NCI-H748 (cell line): ENCODE measurements around the gene PCDHA11.
"Not testable (repeated sequence)": the region's sequence is repeated elsewhere in the genome, so short reads cannot be mapped to it uniquely, and the experiment has no call there.

Experiments
- DNase-seq: peaks from one replicate; lab custom pipeline; 2025; ENCODE audit not compliant: unreplicated experiment; lab: John Stamatoyannopoulos, UW

Gene PCDHA11, protein sequence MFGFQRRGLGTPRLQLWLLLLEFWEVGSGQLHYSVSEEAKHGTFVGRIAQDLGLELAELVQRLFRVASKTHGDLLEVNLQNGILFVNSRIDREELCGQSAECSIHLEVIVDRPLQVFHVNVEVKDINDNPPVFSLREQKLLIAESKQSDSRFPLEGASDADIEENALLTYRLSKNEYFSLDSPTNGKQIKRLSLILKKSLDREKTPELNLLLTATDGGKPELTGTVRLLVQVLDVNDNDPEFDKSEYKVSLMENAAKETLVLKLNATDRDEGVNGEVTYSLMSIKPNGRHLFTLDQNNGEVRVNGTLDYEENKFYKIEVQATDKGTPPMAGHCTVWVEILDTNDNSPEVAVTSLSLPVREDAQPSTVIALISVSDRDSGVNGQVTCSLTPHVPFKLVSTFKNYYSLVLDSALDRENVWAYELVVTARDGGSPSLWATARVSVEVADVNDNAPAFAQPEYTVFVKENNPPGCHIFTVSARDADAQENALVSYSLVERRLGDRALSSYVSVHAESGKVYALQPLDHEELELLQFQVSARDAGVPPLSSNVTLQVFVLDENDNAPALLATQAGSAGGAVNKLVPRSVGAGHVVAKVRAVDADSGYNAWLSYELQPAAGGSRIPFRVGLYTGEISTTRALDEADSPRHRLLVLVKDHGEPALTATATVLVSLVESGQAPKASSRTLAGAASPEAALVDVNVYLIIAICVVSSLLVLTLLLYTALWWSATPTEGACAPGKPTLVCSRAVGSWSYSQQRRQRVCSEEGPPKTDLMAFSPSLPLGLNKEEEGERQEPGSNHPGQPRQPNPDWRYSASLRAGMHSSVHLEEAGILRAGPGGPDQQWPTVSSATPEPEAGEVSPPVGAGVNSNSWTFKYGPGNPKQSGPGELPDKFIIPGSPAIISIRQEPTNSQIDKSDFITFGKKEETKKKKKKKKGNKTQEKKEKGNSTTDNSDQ

DNA sequence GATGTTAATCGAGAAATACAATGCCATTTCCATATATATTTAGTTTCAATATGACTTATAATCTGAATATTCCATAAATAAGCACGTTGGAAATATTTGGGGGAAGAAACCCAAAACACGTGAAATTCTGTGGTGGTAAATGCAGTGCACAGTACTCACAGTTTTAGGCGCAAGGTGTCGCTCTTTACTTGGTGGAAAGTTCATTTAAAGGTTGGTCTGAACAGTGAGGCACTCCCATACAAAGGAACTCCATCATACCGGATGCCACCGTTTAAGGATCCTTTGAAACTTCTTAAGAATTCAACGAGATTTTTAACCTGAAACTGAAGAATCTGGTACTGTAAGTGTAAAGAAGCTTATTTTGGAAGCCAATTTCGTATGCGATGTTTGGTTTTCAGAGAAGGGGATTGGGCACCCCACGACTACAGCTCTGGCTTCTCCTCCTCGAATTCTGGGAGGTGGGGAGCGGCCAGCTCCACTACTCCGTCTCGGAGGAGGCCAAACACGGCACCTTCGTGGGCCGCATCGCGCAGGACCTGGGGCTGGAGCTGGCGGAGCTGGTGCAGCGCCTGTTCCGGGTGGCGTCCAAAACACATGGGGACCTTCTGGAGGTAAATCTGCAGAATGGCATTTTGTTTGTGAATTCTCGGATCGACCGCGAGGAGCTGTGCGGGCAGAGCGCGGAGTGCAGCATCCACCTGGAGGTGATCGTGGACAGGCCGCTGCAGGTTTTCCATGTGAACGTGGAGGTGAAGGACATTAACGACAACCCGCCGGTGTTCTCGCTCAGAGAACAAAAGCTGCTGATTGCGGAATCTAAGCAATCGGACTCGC is at the start of gene PCDHA11:
PCDHA11 (plus strand) TSS at position 237 of the 834 bp plus-strand sequence; CDS start at position 384, 147 bp downstream.
- DNase-seq = peak; percentile 92

DNA sequence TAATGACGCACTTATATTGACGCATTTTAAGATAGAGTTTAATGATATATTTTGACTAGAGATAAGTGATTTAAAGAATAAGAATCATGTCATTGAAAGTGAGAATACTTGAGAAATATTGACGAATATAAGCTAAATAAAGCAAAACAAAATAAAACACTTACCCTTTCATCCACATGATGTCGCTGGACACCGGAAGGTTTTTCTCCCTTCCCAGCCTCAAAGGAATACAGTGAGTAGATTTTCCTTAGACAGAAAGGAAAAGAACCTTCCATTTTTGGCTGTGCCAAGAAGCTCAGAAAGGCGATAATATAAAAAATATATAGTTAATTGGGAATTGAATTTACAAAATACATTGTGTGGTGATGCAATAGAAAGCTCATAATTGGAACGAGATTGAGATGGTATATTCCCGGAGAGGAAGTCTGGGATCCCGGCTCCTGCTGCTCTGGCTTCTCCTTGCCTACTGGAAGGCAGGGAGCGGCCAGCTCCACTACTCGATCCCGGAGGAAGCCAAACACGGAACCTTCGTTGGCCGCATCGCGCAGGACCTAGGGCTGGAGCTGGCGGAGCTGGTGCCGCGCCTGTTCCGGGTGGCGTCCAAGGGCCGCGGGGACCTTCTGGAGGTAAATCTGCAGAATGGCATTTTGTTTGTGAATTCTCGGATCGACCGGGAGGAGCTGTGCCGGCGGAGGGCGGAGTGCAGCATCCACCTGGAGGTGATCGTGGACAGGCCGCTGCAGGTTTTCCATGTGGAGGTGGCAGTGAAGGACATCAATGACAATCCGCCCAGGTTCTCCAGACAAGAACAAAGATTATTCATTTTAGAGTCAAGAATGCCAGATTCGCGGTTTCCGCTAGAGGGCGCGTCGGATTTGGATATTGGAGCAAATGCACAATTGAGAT is 47.1 kb upstream of the PCDHA11 start, which contains the start of gene PCDHA5:
PCDHA5 (plus strand) TSS at position 239 of the 906 bp plus-strand sequence.
- no peak for DNase-seq

DNA sequence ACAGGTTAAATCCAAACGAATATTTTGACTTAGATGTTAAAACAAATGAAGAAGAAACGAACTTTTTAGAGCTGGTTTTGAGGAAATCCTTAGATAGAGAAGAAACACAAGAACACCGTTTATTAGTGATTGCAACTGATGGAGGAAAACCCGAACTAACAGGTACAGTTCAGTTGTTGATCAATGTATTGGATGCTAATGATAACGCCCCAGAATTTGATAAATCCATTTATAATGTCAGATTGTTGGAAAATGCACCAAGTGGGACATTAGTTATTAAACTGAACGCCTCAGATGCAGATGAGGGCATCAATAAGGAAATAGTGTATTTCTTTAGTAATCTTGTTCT is 46.5 kb upstream of the PCDHA11 start:
- DNase-seq = no peak

DNA sequence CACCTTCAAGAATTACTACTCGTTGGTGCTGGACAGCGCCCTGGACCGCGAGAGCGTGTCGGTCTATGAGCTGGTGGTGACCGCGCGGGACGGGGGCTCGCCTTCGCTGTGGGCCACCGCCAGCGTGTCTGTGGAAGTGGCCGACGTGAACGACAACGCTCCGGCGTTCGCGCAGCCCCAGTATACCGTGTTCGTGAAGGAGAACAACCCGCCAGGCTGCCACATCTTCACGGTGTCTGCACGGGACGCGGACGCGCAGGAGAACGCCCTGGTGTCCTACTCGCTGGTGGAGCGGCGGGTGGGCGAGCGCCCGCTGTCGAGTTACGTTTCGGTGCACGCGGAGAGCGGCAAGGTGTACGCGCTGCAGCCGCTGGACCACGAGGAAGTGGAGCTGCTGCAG is 45.8 kb upstream of the PCDHA11 start:
- DNase-seq = not testable (repeated sequence)

DNA sequence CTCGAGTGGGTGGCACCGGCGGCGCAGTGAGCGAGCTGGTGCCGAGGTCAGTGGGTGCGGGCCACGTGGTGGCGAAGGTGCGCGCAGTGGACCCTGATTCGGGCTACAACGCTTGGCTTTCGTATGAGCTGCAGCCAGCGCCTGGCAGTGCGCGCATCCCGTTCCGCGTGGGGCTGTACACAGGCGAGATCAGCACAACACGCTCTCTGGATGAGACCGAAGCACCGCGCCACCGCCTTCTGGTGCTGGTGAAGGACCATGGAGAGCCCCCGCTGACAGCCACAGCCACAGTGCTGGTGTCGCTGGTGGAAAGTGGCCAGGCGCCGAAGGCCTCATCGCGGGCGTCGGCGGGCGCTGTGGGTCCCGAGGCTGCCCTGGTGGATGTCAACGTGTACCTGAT is 45.3 kb upstream of the PCDHA11 start:
- DNase-seq = no peak

DNA sequence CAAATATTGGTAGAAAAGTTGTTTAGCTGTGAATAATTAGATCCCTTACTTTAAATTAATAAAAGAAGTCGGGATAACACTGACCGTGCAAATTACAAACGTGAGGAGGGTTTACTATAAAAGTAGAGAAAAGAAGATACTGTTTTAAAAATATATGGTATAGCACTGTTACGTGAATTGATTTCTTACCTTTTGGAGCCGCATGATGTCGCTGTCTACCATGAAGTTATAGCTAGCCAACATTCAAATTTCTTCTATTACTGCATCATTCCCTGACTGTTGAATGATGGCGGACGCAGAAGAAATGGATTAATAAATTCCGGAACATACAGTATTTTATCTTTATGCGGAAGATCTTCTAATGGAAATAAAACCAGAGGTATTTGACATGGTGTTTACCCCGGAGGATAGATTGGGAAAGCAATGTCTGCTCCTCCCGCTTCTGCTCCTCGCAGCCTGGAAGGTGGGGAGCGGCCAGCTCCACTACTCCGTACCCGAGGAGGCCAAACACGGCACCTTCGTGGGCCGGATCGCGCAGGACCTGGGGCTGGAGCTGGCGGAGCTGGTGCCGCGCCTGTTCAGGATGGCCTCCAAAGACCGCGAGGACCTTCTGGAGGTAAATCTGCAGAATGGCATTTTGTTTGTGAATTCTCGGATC is 40.9 kb upstream of the PCDHA11 start, which contains the start of gene PCDHA6:
PCDHA6 (plus strand) TSS at position 257 of the 658 bp plus-strand sequence; CDS start at position 389, 132 bp downstream.
- no peak for DNase-seq

GRCh38 chr5:140828362-140828737 is 40.4 kb upstream of the PCDHA11 start:
- DNase-seq = no peak

- DNase-seq = not testable (repeated sequence)
Measured at GRCh38 chr5:140829511-140830501, 39.0 kb upstream of the PCDHA11 start.

DNA sequence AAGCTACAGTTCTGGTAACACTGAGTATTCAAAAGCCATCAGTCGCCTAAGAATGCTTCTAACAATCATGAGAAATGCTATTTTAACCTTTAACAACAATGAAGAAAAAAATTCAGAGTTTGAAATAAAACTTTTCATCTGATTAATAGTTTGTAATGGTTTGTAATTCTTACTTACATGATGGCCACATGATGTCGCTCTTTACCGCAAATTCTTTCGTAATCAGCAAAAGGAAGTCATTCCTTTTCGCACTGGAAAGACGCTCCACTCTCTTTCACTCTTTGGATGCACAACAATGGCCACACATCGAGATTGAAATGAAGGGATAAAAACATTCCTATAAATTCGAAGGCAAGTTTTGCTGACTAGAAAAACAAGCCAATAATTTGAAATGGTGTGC is 34.8 kb upstream of the PCDHA11 start, which contains the start of gene PCDHA7:
PCDHA7 (plus strand) TSS at position 277 of the 400 bp plus-strand sequence; CDS start at position 392, 115 bp downstream.
- no peak for DNase-seq

GRCh38 chr5:140834439-140835008 is 34.2 kb upstream of the PCDHA11 start:
- not testable (repeated sequence) for DNase-seq

GRCh38 chr5:140835622-140836510 is 32.9 kb upstream of the PCDHA11 start:
- DNase-seq = no peak

- DNase-seq = peak; percentile 88
Measured at GRCh38 chr5:140840978-140841962, 27.5 kb upstream of the PCDHA11 start, which contains the start of gene PCDHA8. TSS of gene PCDHA8 (plus strand) at chr5:140841187. CDS start at chr5:140841322, 135 bp downstream.

DNA sequence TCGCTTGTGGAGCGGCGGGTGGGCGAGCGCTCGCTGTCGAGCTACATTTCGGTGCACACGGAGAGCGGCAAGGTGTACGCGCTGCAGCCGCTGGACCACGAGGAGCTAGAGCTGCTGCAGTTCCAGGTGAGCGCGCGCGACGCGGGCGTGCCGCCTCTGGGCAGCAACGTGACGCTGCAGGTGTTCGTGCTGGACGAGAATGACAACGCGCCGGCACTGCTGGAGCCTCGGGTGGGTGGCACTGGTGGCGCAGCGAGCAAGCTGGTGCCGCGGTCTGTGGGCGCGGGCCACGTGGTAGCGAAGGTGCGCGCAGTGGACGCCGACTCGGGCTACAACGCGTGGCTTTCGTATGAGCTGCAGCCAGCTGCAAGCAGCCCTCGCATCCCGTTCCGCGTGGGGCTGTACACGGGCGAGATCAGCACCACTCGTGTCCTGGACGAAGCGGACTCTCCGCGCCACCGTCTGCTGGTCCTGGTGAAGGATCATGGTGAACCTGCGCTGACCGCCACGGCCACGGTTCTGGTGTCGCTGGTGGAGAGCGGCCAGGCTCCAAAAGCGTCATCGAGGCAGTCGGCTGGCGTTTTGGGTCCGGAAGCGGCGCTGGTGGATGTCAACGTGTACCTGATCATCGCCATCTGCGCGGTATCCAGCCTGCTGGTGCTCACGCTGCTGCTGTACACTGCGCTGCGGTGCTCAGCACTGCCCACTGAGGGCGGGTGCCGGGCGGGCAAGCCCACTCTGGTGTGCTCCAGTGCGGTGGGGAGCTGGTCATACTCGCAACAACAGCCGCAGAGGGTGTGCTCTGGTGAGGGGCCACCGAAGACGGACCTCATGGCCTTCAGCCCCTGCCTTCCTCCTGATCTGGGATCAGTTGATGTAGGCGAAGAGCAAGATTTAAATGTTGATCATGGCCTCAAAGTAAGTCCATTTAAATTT is 25.7 kb upstream of the PCDHA11 start:
- no peak for DNase-seq
